Measurements from ENCODE around the gene CFAP43. TPM values are rescaled to one million over a fixed set of nuclear protein-coding genes. Genes with fewer than 3 reads are reported as not detected.

Gene CFAP43
- total RNA-seq, 4 donors from 2014 or later, result not detected

DNA sequence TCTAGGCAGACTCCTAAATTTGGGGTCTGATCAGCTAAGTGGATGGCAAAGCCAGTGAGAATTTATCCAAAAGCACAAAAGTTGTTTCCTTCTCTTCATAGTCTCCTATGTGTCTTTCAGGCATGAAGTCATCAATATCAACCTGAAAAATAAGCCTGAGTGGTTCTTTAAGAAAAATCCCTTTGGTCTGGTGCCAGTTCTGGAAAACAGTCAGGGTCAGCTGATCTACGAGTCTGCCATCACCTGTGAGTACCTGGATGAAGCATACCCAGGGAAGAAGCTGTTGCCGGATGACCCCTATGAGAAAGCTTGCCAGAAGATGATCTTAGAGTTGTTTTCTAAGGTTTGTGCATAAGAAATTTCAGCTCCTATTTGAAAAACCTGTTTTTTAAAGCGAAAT lies 27.3 kb upstream of the CFAP43 start:
- H3K9me3 ChIP-seq, result no peaks in the 10 kb centered on the region
- no peak for DNase-seq
- no peak for ATAC-seq
- no peaks in the 10 kb centered on the region for H3K27me3 ChIP-seq
- TF ChIP-seq, protein P1, sequence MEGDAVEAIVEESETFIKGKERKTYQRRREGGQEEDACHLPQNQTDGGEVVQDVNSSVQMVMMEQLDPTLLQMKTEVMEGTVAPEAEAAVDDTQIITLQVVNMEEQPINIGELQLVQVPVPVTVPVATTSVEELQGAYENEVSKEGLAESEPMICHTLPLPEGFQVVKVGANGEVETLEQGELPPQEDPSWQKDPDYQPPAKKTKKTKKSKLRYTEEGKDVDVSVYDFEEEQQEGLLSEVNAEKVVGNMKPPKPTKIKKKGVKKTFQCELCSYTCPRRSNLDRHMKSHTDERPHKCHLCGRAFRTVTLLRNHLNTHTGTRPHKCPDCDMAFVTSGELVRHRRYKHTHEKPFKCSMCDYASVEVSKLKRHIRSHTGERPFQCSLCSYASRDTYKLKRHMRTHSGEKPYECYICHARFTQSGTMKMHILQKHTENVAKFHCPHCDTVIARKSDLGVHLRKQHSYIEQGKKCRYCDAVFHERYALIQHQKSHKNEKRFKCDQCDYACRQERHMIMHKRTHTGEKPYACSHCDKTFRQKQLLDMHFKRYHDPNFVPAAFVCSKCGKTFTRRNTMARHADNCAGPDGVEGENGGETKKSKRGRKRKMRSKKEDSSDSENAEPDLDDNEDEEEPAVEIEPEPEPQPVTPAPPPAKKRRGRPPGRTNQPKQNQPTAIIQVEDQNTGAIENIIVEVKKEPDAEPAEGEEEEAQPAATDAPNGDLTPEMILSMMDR (IDR thresholded peaks at IDR 0.05 in 4 of 5, conservative IDR thresholded peaks at IDR 0.05 in 1 of 5), result no peak
- no peak for TF ChIP-seq POLR2A (IDR thresholded peaks at IDR 0.05)
- no peak overlapping the region for H3K4me3 ChIP-seq
- intact Hi-C loops (cut with DNase I; ENCODE audit: low total_unique reads) (loop anchor here (5.0 to 10.0 kb wide), 2 partner anchors 137 to 295 kb away; partner anchors contain the start of genes SFR1 and SLK), in situ Hi-C loops (cut with MboI; ENCODE audit: low sequenced_read_pairs in 4 of 4) (no loop called here)
- H3K27ac ChIP-seq, result peak overlapping the region in 1 of 4 donors; percentile 9
- H3K4me1 ChIP-seq, result peaks cover 29 to 33% of the 10 kb centered on the region in 2 donors
- peaks cover 0 to 65% of the 10 kb centered on the region in 2 donors for H3K36me3 ChIP-seq

- Histone ChIP-seq H3K36me3 (peaks cover 0 to 54% of the 10 kb centered on the region in 2 donors), H3K4me3 (no peak overlapping the region), H3K4me1 (peaks cover 29 to 37% of the 10 kb centered on the region in 2 donors), H3K27ac (peak overlapping the region; percentile 1 to 96 (median 92)), H3K9me3 (no peaks in the 10 kb centered on the region), H3K27me3 (no peaks in the 10 kb centered on the region)
- no peak for ATAC-seq
- in situ Hi-C loops (cut with MboI; ENCODE audit: low sequenced_read_pairs in 4 of 4), result no loop called here
- TF ChIP-seq, protein P1 (IDR thresholded peaks at IDR 0.05 in 4 of 5, conservative IDR thresholded peaks at IDR 0.05 in 1 of 5), result no peak
- TF ChIP-seq POLR2A (IDR thresholded peaks at IDR 0.05), result no peak
- no peak for DNase-seq
- intact Hi-C loops (cut with DNase I; ENCODE audit: low total_unique reads), result loop anchor here (5.0 to 10.0 kb wide), 2 partner anchors 136 to 293 kb away; partner anchors contain the start of genes SFR1 and SLK
Measured at GRCh38 chr10:104258209-104258608, 26.0 kb upstream of the CFAP43 start.

DNA sequence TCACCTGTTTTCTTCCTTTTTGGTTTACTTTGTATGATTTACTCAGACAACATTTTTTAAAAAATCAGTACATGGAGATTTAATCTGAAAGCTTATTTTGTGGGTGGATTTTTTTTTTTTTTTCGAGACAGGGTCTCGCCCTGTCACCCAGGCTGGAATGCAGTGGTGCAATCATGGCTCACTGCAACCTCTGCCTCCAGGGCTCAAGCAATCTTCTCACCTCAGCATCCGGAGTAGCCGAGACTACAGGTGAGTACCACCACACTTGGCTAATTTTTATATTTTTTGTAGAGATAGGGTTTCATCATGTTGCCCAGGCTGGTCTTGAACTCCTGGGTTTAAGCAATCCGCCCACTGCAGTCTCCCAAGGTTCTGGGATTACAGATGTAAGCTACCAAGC lies 25.1 kb upstream of the CFAP43 start:
- Histone ChIP-seq H3K27ac (peak overlapping the region; percentile 8 to 96 (median 92)), H3K36me3 (peaks cover 0 to 44% of the 10 kb centered on the region in 2 donors), H3K9me3 (no peaks in the 10 kb centered on the region), H3K27me3 (no peaks in the 10 kb centered on the region), H3K4me3 (no peak overlapping the region), H3K4me1 (peaks cover 29 to 37% of the 10 kb centered on the region in 2 donors)
- intact Hi-C loops (cut with DNase I; ENCODE audit: low total_unique reads) (loop anchor here (5.0 to 10.0 kb wide), 2 partner anchors 135 to 292 kb away; partner anchors contain the start of genes SFR1 and SLK), in situ Hi-C loops (cut with MboI; ENCODE audit: low sequenced_read_pairs in 4 of 4) (no loop called here)
- no peak for TF ChIP-seq POLR2A (IDR thresholded peaks at IDR 0.05)
- TF ChIP-seq, protein P1 (IDR thresholded peaks at IDR 0.05 in 4 of 5, conservative IDR thresholded peaks at IDR 0.05 in 1 of 5), result no peak
- ATAC-seq (no peak), DNase-seq (no peak)

GRCh38 chr10:104256335-104256961 lies 24.3 kb upstream of the CFAP43 start:
- DNase-seq (no peak), ATAC-seq (peak in 1 of 2 donors; percentile 23)
- TF ChIP-seq, protein P1 (IDR thresholded peaks at IDR 0.05 in 4 of 5, conservative IDR thresholded peaks at IDR 0.05 in 1 of 5), result no peak
- TF ChIP-seq POLR2A (IDR thresholded peaks at IDR 0.05), result no peak
- peaks cover 0 to 36% of the 10 kb centered on the region in 2 donors for H3K36me3 ChIP-seq
- intact Hi-C loops (cut with DNase I; ENCODE audit: low total_unique reads), result loop anchor here (5.0 to 10.0 kb wide), 2 partner anchors 134 to 292 kb away; partner anchors contain the start of genes SFR1 and SLK
- in situ Hi-C loops (cut with MboI; ENCODE audit: low sequenced_read_pairs in 4 of 4), result no loop called here
- peak overlapping the region; percentile 89 to 96 (median 94) for H3K27ac ChIP-seq
- no peaks in the 10 kb centered on the region for H3K27me3 ChIP-seq
- H3K4me3 ChIP-seq, result peak overlapping the region in 3 of 4 donors; percentile 81 to 87 (median 83)
- no peaks in the 10 kb centered on the region for H3K9me3 ChIP-seq
- H3K4me1 ChIP-seq, result peaks cover 29 to 37% of the 10 kb centered on the region in 2 donors

All from gastrocnemius medialis (tissue), 4 donors.